Progenitor cell of endocrine pancreas (in vitro differentiated cells): ENCODE data around the gene HOXA13. TPM values are rescaled to one million over a fixed set of nuclear protein-coding genes. Genes with fewer than 3 reads are reported as not detected.

Source experiments
- DNase-seq: peaks from one replicate; pipeline ENCODE4 v3.0.0; 2021; ENCODE audit warnings: low spot score; ENCODE audit not compliant: unreplicated experiment
- H3K27ac Mint-ChIP-seq: 2 replicates; pipeline ENCODE4 v1.8.0; 2021; ENCODE audit warnings: mild to moderate bottlenecking, moderate library complexity, mixed read lengths
- H3K27me3 Mint-ChIP-seq: 2 replicates; pipeline ENCODE4 v1.8.0; 2021; ENCODE audit warnings: mixed read lengths
- H3K36me3 Mint-ChIP-seq: 2 replicates; pipeline ENCODE4 v1.8.0; 2022; ENCODE audit warnings: mixed read lengths; ENCODE audit not compliant: insufficient read depth
- H3K4me1 Mint-ChIP-seq: 2 replicates; pipeline ENCODE4 v1.8.0; 2021; ENCODE audit warnings: low read depth, mixed read lengths
- H3K4me3 Mint-ChIP-seq: 2 replicates; pipeline ENCODE4 v1.8.0; 2021; ENCODE audit warnings: low read depth, mild to moderate bottlenecking, moderate library complexity, mixed read lengths
- H3K9me3 Mint-ChIP-seq: 2 replicates; pipeline ENCODE4 v1.8.0; 2021; ENCODE audit warnings: low read depth, mixed read lengths
- total RNA-seq: library from RNA; stranded (reverse); gene quantifications from 2 replicates; pipeline ENCODE4 v1.2.1, GENCODE V29; 2021
- TF ChIP-seq, protein P1 (sequence below): fragments of 200-600 bp; sonication (generic); IDR thresholded peaks from one replicate; pipeline ENCODE4 v1.5.0; 2021; ENCODE audit warnings: antibody characterized with exemption, mild to moderate bottlenecking; ENCODE audit not compliant: unreplicated experiment

The HOXA13 gene
- total RNA-seq, 1 donor from 2014 or later, result not detected

- peaks cover 2% of the 10 kb centered on the region for H3K4me1 Mint-ChIP-seq
- H3K36me3 Mint-ChIP-seq, result no peaks in the 10 kb centered on the region
- DNase-seq, result no peak
- TF ChIP-seq, protein P1, sequence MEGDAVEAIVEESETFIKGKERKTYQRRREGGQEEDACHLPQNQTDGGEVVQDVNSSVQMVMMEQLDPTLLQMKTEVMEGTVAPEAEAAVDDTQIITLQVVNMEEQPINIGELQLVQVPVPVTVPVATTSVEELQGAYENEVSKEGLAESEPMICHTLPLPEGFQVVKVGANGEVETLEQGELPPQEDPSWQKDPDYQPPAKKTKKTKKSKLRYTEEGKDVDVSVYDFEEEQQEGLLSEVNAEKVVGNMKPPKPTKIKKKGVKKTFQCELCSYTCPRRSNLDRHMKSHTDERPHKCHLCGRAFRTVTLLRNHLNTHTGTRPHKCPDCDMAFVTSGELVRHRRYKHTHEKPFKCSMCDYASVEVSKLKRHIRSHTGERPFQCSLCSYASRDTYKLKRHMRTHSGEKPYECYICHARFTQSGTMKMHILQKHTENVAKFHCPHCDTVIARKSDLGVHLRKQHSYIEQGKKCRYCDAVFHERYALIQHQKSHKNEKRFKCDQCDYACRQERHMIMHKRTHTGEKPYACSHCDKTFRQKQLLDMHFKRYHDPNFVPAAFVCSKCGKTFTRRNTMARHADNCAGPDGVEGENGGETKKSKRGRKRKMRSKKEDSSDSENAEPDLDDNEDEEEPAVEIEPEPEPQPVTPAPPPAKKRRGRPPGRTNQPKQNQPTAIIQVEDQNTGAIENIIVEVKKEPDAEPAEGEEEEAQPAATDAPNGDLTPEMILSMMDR, result no peak
- H3K9me3 Mint-ChIP-seq, result no peaks in the 10 kb centered on the region
- H3K27me3 Mint-ChIP-seq, result peaks cover 91% of the 10 kb centered on the region
- no peak overlapping the region for H3K4me3 Mint-ChIP-seq
- no peak overlapping the region for H3K27ac Mint-ChIP-seq
These were observed 33.1 kb downstream of the HOXA13 start for GRCh38 chr7:27166531-27167505.

DNA sequence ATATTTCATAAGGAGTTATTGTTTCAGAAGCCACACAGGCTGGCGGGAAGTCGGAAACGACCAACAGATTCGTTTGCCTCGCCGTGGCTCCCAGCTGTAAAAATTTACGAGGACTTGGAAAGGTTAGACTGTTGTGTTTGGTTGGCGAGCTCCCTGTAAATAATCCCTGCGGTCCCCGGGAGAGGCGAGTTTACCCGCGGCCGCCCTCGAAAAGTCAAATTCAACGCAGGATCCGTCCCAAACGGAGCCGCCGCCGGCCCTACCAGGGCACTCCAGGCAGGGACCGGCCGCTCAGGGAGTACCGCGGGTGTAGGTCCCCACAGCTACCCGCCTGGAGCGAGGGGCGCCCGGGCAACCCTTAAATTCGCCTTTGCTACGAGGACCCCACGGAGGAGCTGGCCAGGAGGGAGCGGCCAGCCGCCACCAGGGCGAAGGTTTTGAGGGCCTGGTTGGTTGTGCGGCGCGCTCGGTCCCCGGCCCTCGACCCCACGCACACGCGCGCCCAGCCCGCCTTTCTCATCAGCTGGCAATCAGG, 33.8 kb downstream of the HOXA13 start:
- H3K4me1 Mint-ChIP-seq, result peaks cover 3% of the 10 kb centered on the region
- no peak overlapping the region for H3K27ac Mint-ChIP-seq
- H3K36me3 Mint-ChIP-seq, result no peaks in the 10 kb centered on the region
- no peak overlapping the region for H3K4me3 Mint-ChIP-seq
- peaks cover 88% of the 10 kb centered on the region for H3K27me3 Mint-ChIP-seq
- TF ChIP-seq, protein P1, result no peak
- no peaks in the 10 kb centered on the region for H3K9me3 Mint-ChIP-seq
- no peak for DNase-seq

DNA sequence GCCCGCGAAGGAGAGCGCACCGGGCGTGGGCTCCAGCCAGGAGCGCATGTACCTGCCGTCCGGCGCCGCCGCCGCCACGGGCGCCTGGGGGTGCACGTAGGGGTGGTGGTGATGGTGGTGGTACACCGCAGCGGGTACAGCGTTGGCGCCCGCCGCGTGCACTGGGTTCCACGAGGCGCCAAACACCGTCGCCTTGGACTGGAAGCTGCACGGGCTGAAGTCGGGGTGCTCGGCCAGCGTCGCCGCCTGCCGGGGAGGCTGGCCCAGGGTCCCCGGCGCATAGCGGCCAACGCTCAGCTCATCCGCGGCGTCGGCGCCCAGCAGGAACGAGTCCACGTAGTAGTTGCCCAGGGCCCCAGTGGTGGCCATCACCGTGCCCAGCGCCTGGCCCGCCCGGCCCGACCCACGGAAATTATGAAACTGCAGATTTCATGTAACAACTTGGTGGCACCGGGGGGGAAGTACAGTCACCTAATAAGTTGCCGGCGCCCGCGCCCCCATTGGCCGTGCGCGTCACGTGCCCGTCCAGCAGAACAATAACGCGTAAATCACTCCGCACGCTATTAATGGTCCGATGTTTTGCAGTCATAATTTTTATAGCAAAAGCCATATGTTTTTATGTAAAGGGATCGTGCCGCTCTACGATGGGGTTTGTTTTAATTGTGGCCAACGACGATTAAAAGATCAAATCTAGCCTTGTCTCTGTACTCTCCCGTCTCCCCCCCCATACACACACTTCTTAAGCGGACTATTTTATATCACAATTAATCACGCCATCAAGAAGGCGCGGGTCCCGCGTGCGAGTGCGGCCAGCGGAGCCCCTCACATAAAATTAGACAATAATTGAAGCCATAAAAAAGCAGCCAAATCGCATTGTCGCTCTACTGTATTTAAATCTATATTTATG, 34.5 kb downstream of the HOXA13 start, which contains the start of gene HOXA9:
HOXA9 (minus strand) TSS at position 449 of the 907 bp plus-strand sequence; CDS start at position 369, 80 bp downstream.
- H3K9me3 Mint-ChIP-seq, result no peaks in the 10 kb centered on the region
- TF ChIP-seq, protein P1, result no peak
- H3K27ac Mint-ChIP-seq, result no peak within 1 kb of the TSS
- peaks cover 4% of the 10 kb centered on the region for H3K4me1 Mint-ChIP-seq
- H3K36me3 Mint-ChIP-seq, result no peaks in the 10 kb centered on the region
- peaks cover 82% of the 10 kb centered on the region for H3K27me3 Mint-ChIP-seq
- peak within 1 kb of the TSS; percentile 40 for H3K4me3 Mint-ChIP-seq
- DNase-seq, result no peak

DNA sequence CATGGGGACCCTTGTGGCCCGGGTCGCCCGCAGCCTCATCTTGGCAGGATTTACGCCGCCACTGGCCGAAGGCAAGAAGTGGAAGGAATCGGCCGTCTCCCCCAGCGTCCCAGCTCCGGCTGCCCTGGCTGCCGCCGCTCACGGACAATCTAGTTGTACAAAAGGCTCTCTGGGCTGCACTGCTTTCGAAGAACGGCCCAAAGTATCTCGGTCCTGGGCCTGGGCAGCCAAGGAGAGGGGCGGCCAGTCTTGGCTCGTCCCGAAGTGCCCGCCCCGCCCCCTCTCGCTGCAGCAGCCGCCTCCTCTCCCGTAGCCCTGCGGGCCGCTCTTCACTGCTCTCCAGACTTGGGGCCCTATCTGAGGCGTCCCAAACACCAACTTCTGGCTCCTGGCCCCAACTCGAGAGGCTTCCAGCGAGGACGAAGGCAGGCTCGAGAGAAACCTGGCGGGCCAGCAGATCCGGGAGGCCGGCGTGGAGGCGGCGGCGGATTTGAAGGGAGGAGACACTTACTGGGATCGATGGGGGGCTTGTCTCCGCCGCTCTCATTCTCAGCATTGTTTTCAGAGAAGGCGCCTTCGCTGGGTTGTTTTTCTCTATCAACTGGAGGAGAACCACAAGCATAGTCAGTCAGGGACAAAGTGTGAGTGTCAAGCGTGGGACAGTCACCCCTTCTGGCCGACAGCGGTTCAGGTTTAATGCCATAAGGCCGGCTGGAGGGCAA, 35.4 kb downstream of the HOXA13 start:
- DNase-seq, result no peak
- Mint-ChIP-seq H3K27ac (peak overlapping the region; percentile 19), H3K4me1 (peaks cover 4% of the 10 kb centered on the region), H3K36me3 (no peaks in the 10 kb centered on the region), H3K9me3 (no peaks in the 10 kb centered on the region), H3K4me3 (peak overlapping the region; percentile 40), H3K27me3 (peaks cover 84% of the 10 kb centered on the region)
- TF ChIP-seq, protein P1, result peak; percentile 53
